MM.1S (cell line): ENCODE data around the gene SDF4.

Experiments used
- EZH2 ChIP-seq: fragments of 300-600 bp; sonication (generic); optimal IDR thresholded peaks from 2 replicates; pipeline ENCODE3; 2017; ENCODE audit warnings: low read depth, mild to moderate bottlenecking, antibody characterized with exemption, low read length, mixed read lengths
- TF ChIP-seq, protein P1 (sequence below): fragments of 300-600 bp; sonication (generic); IDR thresholded peaks from 2 replicates; pipeline ENCODE4 v1.5.1; 2016; ENCODE audit warnings: antibody characterized with exemption, low read length, mixed read lengths

DNA sequence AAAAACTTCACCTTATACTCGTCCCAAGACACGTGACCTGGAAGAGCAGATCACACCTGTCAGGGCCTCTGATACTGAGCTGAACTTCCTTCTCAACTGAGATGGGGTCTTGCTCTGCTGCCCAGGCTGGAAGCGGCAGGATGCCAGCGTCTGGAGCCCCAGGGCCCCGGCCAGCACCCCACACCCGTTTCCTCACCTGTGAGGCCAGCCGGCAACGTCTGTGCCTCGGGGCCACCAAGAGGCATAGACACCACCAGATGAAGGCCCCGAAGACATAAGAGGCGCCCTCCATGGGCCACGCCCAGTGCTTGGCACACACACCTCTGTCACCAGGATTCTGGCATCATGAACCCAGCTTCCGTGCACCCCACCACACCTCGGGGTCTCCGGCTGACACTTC, 8.5 kb downstream of the SDF4 start:
- TF ChIP-seq, protein P1, sequence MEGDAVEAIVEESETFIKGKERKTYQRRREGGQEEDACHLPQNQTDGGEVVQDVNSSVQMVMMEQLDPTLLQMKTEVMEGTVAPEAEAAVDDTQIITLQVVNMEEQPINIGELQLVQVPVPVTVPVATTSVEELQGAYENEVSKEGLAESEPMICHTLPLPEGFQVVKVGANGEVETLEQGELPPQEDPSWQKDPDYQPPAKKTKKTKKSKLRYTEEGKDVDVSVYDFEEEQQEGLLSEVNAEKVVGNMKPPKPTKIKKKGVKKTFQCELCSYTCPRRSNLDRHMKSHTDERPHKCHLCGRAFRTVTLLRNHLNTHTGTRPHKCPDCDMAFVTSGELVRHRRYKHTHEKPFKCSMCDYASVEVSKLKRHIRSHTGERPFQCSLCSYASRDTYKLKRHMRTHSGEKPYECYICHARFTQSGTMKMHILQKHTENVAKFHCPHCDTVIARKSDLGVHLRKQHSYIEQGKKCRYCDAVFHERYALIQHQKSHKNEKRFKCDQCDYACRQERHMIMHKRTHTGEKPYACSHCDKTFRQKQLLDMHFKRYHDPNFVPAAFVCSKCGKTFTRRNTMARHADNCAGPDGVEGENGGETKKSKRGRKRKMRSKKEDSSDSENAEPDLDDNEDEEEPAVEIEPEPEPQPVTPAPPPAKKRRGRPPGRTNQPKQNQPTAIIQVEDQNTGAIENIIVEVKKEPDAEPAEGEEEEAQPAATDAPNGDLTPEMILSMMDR = no peak
- TF ChIP-seq EZH2 = no peak
